ENCODE data around the gene COQ4. TPM values are rescaled to one million over a fixed set of nuclear protein-coding genes. Genes with fewer than 3 reads are reported as not detected.

Gene COQ4
- total RNA-seq, 1 donor from 2014 or later = 58.5 TPM

DNA sequence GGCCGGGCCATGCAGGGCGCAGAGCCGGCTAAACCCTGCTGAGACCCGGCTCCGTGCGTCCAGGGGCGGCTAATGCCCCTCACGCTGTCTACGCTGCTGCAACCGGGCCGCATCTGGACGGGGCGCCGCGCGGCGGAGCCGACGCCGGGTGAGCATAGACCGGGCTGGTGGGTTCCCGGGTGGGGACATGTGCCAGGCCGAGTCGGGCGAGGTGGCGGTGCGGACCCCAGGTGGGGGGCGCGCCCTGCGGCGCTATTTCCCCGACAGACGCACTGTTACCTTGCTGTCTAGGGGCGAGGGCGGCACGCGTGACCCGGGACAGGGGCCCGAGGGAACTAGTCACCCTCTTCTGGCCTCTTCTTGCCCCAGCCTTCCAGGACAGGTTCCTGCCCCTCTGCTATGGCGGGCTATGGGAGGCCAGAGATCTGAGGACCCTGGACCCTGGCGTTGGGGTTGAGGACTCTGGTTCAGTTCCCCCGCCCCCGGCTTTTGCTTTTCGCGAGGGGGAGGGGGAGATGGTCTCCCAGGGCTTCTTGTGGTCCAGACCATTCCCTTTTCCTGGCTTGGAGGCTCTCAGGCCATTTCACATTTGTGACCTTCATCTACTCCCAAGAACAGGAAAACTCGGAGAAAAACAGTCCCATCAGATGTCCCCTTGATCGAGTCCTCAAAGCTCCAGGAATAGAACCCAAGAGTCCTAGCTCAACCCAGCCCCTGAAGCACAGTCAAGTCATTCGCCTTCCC, 18.2 kb downstream of the COQ4 start:
- no peak for DNase-seq (ENCODE audit: extremely low spot score, unreplicated experiment)
- H3K4me1 Mint-ChIP-seq (ENCODE audit: unreplicated experiment) = peaks cover 6% of the 10 kb centered on the region
- peak overlapping the region; percentile 100 for H3K4me3 Mint-ChIP-seq
- TF ChIP-seq, protein P1, sequence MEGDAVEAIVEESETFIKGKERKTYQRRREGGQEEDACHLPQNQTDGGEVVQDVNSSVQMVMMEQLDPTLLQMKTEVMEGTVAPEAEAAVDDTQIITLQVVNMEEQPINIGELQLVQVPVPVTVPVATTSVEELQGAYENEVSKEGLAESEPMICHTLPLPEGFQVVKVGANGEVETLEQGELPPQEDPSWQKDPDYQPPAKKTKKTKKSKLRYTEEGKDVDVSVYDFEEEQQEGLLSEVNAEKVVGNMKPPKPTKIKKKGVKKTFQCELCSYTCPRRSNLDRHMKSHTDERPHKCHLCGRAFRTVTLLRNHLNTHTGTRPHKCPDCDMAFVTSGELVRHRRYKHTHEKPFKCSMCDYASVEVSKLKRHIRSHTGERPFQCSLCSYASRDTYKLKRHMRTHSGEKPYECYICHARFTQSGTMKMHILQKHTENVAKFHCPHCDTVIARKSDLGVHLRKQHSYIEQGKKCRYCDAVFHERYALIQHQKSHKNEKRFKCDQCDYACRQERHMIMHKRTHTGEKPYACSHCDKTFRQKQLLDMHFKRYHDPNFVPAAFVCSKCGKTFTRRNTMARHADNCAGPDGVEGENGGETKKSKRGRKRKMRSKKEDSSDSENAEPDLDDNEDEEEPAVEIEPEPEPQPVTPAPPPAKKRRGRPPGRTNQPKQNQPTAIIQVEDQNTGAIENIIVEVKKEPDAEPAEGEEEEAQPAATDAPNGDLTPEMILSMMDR (conservative IDR thresholded peaks at IDR 0.05) = no peak
- no peaks in the 10 kb centered on the region for H3K9me3 Mint-ChIP-seq
- no peaks in the 10 kb centered on the region for H3K36me3 Mint-ChIP-seq
- H3K27me3 Mint-ChIP-seq = no peaks in the 10 kb centered on the region
- H3K27ac Mint-ChIP-seq = peak overlapping the region; percentile 94

DNA sequence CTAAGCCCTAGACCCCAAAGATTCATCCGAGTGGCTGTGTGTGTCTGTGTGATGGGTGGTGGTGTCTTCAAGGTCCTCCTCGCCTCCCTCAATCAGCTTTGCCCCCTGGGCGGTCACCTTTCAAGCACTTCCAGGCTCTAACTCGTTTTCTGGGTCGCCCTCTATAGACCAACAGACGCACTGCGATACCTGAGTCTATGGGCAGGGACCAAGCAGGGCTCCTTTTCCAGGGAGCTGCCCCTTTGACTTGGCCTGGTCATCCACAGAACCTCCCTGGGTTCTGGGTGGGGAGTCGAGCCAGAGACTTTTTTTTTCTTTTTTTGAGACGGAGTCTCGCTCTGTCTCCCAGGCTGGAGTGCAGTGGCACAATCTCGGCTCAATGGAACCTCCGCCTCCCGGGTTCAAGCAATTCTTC, 18.8 kb downstream of the COQ4 start:
- peak overlapping the region; percentile 100 for H3K4me3 Mint-ChIP-seq
- peaks cover 6% of the 10 kb centered on the region for H3K4me1 Mint-ChIP-seq (ENCODE audit: unreplicated experiment)
- no peaks in the 10 kb centered on the region for H3K9me3 Mint-ChIP-seq
- no peak for DNase-seq (ENCODE audit: extremely low spot score, unreplicated experiment)
- H3K27me3 Mint-ChIP-seq = no peaks in the 10 kb centered on the region
- TF ChIP-seq, protein P1 (conservative IDR thresholded peaks at IDR 0.05) = peak; percentile 74
- no peaks in the 10 kb centered on the region for H3K36me3 Mint-ChIP-seq
- peak overlapping the region; percentile 94 for H3K27ac Mint-ChIP-seq

DNA sequence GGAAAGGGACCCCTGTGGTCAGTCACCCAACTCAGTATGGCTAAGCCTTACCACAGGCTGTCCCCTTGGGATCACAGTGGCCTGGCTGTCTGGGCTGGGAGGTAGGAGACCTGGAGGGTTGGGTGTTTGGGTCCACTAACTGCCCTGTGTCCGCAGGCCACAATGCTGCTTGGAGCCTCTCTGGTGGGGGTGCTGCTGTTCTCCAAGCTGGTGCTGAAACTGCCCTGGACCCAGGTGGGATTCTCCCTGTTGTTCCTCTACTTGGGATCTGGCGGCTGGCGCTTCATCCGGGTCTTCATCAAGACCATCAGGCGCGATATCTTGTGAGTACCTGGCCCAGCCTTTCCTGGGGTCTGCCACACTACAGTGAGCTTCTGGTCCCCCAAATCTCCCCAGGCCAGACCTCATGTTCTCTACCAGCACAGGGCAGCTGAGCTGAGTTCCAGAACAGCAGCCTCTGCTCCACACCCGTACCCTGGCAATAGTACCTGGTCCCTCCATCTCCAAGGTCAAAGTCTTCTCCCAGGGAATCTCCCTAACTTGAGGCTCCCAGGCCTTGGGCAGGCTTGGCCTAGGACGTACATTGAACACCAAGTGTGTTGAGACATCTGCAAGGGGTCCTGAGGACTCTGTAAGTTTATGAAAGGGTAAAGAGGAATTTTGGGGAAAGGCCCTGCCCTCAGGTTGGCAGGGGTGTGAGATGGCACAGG, 20.5 kb downstream of the COQ4 start:
- H3K36me3 Mint-ChIP-seq = no peaks in the 10 kb centered on the region
- no peaks in the 10 kb centered on the region for H3K9me3 Mint-ChIP-seq
- no peak for DNase-seq (ENCODE audit: extremely low spot score, unreplicated experiment)
- TF ChIP-seq, protein P1 (conservative IDR thresholded peaks at IDR 0.05) = no peak
- H3K4me3 Mint-ChIP-seq = no peak overlapping the region
- no peaks in the 10 kb centered on the region for H3K27me3 Mint-ChIP-seq
- H3K4me1 Mint-ChIP-seq (ENCODE audit: unreplicated experiment) = peaks cover 6% of the 10 kb centered on the region
- no peak overlapping the region for H3K27ac Mint-ChIP-seq

DNA sequence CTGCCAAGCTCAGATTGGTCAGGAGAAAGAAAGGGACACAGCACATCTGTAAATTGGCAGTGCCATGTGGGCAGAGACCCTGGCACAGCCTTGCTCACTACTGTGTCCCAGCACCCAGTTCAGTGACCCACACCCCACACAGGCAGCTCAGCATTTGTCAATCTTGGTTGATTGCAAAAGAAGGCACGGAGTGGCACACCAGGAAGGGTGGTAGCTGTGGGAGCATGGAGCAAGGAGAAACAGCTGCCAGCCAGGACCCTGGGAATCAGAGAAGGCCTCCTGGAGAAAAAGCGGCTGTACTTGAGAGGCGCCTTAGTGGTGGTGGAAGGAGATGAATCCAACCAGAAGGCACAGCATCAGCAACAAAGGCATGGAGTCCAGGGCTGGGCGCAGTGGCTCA, 21.2 kb downstream of the COQ4 start:
- Mint-ChIP-seq H3K9me3 (no peaks in the 10 kb centered on the region), H3K4me3 (no peak overlapping the region), H3K4me1 (ENCODE audit: unreplicated experiment) (peaks cover 6% of the 10 kb centered on the region), H3K27me3 (no peaks in the 10 kb centered on the region), H3K27ac (no peak overlapping the region), H3K36me3 (no peaks in the 10 kb centered on the region)
- TF ChIP-seq, protein P1 (conservative IDR thresholded peaks at IDR 0.05) = no peak
- DNase-seq (ENCODE audit: extremely low spot score, unreplicated experiment) = no peak

DNA sequence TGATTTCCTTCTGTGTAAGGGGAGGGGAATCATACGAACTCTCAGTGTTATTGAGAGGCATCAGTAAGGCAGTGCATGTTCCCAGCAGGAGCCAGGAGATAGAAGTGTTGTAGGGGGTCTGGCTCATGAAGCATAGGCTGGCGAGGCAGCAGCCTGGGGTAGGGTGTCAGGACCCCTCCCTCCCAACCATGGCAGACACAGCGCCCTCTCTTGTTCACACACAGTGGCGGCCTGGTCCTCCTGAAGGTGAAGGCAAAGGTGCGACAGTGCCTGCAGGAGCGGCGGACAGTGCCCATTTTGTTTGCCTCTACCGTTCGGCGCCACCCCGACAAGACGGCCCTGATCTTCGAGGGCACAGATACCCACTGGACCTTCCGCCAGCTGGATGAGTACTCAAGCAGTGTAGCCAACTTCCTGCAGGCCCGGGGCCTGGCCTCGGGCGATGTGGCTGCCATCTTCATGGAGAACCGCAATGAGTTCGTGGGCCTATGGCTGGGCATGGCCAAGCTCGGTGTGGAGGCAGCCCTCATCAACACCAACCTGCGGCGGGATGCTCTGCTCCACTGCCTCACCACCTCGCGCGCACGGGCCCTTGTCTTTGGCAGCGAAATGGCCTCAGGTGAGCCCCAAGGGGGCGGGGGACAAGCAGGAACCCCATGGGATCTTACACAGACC, 22.4 kb downstream of the COQ4 start:
- H3K27ac Mint-ChIP-seq = no peak overlapping the region
- no peaks in the 10 kb centered on the region for H3K27me3 Mint-ChIP-seq
- H3K4me3 Mint-ChIP-seq = no peak overlapping the region
- H3K9me3 Mint-ChIP-seq = no peaks in the 10 kb centered on the region
- H3K36me3 Mint-ChIP-seq = no peaks in the 10 kb centered on the region
- H3K4me1 Mint-ChIP-seq (ENCODE audit: unreplicated experiment) = peaks cover 6% of the 10 kb centered on the region
- TF ChIP-seq, protein P1 (conservative IDR thresholded peaks at IDR 0.05) = no peak
- no peak for DNase-seq (ENCODE audit: extremely low spot score, unreplicated experiment)
